Measurements from ENCODE around the gene DSC1.

DNA sequence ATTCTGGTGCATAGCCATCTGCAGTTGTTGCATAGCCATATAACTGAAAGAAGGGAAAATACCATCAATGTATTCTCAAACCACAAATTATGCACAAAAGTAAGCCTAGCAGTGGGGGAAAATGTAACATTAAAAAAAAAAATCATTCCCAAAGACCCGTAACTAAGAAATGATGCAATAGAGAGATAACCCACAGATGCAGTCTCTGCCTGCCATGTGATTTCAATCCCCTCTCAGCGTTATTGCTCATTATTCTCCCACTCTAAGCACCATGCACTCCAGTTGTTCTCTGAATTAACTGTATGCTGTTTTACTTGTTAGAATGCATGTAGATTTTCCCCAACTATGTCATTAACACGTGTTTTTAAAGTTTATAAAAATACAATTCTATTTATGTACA, 14.1 kb downstream of the DSC1 start:
- no peak for TF ChIP-seq POLR2AphosphoS5 (IDR thresholded peaks at IDR 0.05)
- TF ChIP-seq, protein P1, sequence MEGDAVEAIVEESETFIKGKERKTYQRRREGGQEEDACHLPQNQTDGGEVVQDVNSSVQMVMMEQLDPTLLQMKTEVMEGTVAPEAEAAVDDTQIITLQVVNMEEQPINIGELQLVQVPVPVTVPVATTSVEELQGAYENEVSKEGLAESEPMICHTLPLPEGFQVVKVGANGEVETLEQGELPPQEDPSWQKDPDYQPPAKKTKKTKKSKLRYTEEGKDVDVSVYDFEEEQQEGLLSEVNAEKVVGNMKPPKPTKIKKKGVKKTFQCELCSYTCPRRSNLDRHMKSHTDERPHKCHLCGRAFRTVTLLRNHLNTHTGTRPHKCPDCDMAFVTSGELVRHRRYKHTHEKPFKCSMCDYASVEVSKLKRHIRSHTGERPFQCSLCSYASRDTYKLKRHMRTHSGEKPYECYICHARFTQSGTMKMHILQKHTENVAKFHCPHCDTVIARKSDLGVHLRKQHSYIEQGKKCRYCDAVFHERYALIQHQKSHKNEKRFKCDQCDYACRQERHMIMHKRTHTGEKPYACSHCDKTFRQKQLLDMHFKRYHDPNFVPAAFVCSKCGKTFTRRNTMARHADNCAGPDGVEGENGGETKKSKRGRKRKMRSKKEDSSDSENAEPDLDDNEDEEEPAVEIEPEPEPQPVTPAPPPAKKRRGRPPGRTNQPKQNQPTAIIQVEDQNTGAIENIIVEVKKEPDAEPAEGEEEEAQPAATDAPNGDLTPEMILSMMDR (IDR thresholded peaks at IDR 0.05) = no peak
- TF ChIP-seq POLR2A (IDR thresholded peaks at IDR 0.05) = no peak

Measured in prostate gland (tissue), 2 donors.